ENCODE data around the gene AMMECR1L.
"Not testable (repeated sequence)": the region's sequence is repeated elsewhere in the genome, so short reads cannot be mapped to it uniquely, and the experiment has no call there.

Gene AMMECR1L

GRCh38 chr2:127841466-127842178 is 44.1 kb downstream of the AMMECR1L start:
- no peak for TF ChIP-seq ZNF274 (IDR thresholded peaks at IDR 0.05; ENCODE audit: low read depth, low read length)
- no peak overlapping the region for H3K4me3 ChIP-seq (ENCODE audit: low read length)

- no peak for TF ChIP-seq ZNF274 (IDR thresholded peaks at IDR 0.05; ENCODE audit: low read depth, low read length)
- no peak overlapping the region for H3K4me3 ChIP-seq (ENCODE audit: low read length)
These were observed 44.9 kb downstream of the AMMECR1L start for GRCh38 chr2:127840893-127841292.

GRCh38 chr2:127834951-127835350 is 50.8 kb downstream of the AMMECR1L start:
- H3K4me3 ChIP-seq (ENCODE audit: low read length): no peak overlapping the region
- TF ChIP-seq ZNF274 (IDR thresholded peaks at IDR 0.05; ENCODE audit: low read depth, low read length): no peak

GRCh38 chr2:127829845-127830246 is 55.9 kb downstream of the AMMECR1L start:
- no peak for TF ChIP-seq ZNF274 (IDR thresholded peaks at IDR 0.05; ENCODE audit: low read depth, low read length)
- H3K4me3 ChIP-seq (ENCODE audit: low read length): peak overlapping the region; percentile 30; the same call in 1 of the 2 replicates

GRCh38 chr2:127826708-127827107 is 59.0 kb downstream of the AMMECR1L start:
- not testable (repeated sequence) for H3K4me3 ChIP-seq (ENCODE audit: low read length)

- H3K4me3 ChIP-seq (ENCODE audit: low read length): no peak overlapping the region
These were observed 59.7 kb downstream of the AMMECR1L start for GRCh38 chr2:127826047-127826446.

GRCh38 chr2:127820080-127820668 is 65.6 kb downstream of the AMMECR1L start:
- no peak for TF ChIP-seq ZNF274 (IDR thresholded peaks at IDR 0.05; ENCODE audit: low read depth, low read length)
- no peak overlapping the region for H3K4me3 ChIP-seq (ENCODE audit: low read length)

More at GRCh38 chr2:127826047-127826446, 59.7 kb downstream of the AMMECR1L start:
- no peak for TF ChIP-seq ZNF274 (IDR thresholded peaks at IDR 0.05; ENCODE audit: low read depth, low read length)

- TF ChIP-seq ZNF274 (IDR thresholded peaks at IDR 0.05; ENCODE audit: low read depth, low read length): no peak
- no peak overlapping the region for H3K4me3 ChIP-seq (ENCODE audit: low read length)
These were observed 66.8 kb downstream of the AMMECR1L start for GRCh38 chr2:127818794-127819425.

GRCh38 chr2:127818241-127818640 is 67.5 kb downstream of the AMMECR1L start:
- no peak for TF ChIP-seq ZNF274 (IDR thresholded peaks at IDR 0.05; ENCODE audit: low read depth, low read length)
- no peak overlapping the region for H3K4me3 ChIP-seq (ENCODE audit: low read length)

GRCh38 chr2:127814677-127815076 is 71.1 kb downstream of the AMMECR1L start:
- TF ChIP-seq ZNF274 (IDR thresholded peaks at IDR 0.05; ENCODE audit: low read depth, low read length): no peak
- no peak overlapping the region for H3K4me3 ChIP-seq (ENCODE audit: low read length)

- not testable (repeated sequence) for H3K4me3 ChIP-seq (ENCODE audit: low read length)
These were observed 73.3 kb downstream of the AMMECR1L start for GRCh38 chr2:127812441-127812840.

Measured in GM08714 (cell line).